ENCODE measurements around the gene FNDC11. TPM values are rescaled to one million over a fixed set of nuclear protein-coding genes. Genes with fewer than 3 reads are reported as not detected.

FNDC11 gene
- total RNA-seq, 2 experiments from 2014 or later = 0.10 TPM; not detected in 1

GRCh38 chr20:63576311-63576710 lies 22.4 kb downstream of the FNDC11 start:
- H3K27ac Mint-ChIP-seq = no peak overlapping the region
- no peak for DNase-seq
- no peak overlapping the region for H3K4me3 Mint-ChIP-seq
- intact Hi-C loops (cut with micrococcal nuclease) = no loop called here
- H3K4me1 Mint-ChIP-seq (ENCODE audit: low read depth) = peaks cover 8% of the 10 kb centered on the region
- CTCF ChIA-PET = interaction anchor here (0.6 to 1.3 kb wide), 2 partner anchors 27 to 39 kb away, joined by 3 read pairs; partner anchors contain the start of gene PTK6
- no peaks in the 10 kb centered on the region for H3K36me3 Mint-ChIP-seq (ENCODE audit: low read depth)
- no peaks in the 10 kb centered on the region for H3K9me3 Mint-ChIP-seq
- H3K27me3 Mint-ChIP-seq (ENCODE audit: low read depth) = no peaks in the 10 kb centered on the region

GRCh38 chr20:63577317-63577894 lies 23.4 kb downstream of the FNDC11 start:
- peaks cover 8% of the 10 kb centered on the region for H3K4me1 Mint-ChIP-seq (ENCODE audit: low read depth)
- no peaks in the 10 kb centered on the region for H3K36me3 Mint-ChIP-seq (ENCODE audit: low read depth)
- intact Hi-C loops (cut with micrococcal nuclease) = no loop called here
- H3K27ac Mint-ChIP-seq = no peak overlapping the region
- H3K27me3 Mint-ChIP-seq (ENCODE audit: low read depth) = no peaks in the 10 kb centered on the region
- no peaks in the 10 kb centered on the region for H3K9me3 Mint-ChIP-seq
- H3K4me3 Mint-ChIP-seq = no peak overlapping the region
- no peak for DNase-seq
- CTCF ChIA-PET = interaction anchor here (1.3 kb wide), 1 partner anchor 40 kb away, joined by 3 read pairs; the partner anchor contains the start of gene PTK6

GRCh38 chr20:63578224-63579016 lies 24.5 kb downstream of the FNDC11 start:
- H3K27me3 Mint-ChIP-seq (ENCODE audit: low read depth) = no peaks in the 10 kb centered on the region
- H3K4me3 Mint-ChIP-seq = no peak overlapping the region
- intact Hi-C loops (cut with micrococcal nuclease) = no loop called here
- CTCF ChIA-PET = no interaction called here
- H3K27ac Mint-ChIP-seq = no peak overlapping the region
- no peaks in the 10 kb centered on the region for H3K9me3 Mint-ChIP-seq
- no peak for DNase-seq
- no peaks in the 10 kb centered on the region for H3K36me3 Mint-ChIP-seq (ENCODE audit: low read depth)
- peaks cover 8% of the 10 kb centered on the region for H3K4me1 Mint-ChIP-seq (ENCODE audit: low read depth)

GRCh38 chr20:63579017-63579694 lies 25.2 kb downstream of the FNDC11 start:
- Mint-ChIP-seq H3K4me1 (ENCODE audit: low read depth) (peaks cover 5% of the 10 kb centered on the region), H3K4me3 (no peak overlapping the region), H3K27ac (no peak overlapping the region), H3K36me3 (ENCODE audit: low read depth) (no peaks in the 10 kb centered on the region), H3K9me3 (no peaks in the 10 kb centered on the region), H3K27me3 (ENCODE audit: low read depth) (no peaks in the 10 kb centered on the region)
- intact Hi-C loops (cut with micrococcal nuclease) = no loop called here
- CTCF ChIA-PET = no interaction called here
- no peak for DNase-seq

GRCh38 chr20:63580796-63581461 lies 27.0 kb downstream of the FNDC11 start:
- H3K36me3 Mint-ChIP-seq (ENCODE audit: low read depth) = no peaks in the 10 kb centered on the region
- intact Hi-C loops (cut with micrococcal nuclease) = loop anchor here (1.0 to 5.0 kb wide), 7 partner anchors 28 to 390 kb away; partner anchors contain the start of genes RTEL1 and TPD52L2
- H3K27ac Mint-ChIP-seq = no peak overlapping the region
- H3K4me3 Mint-ChIP-seq = no peak overlapping the region
- H3K4me1 Mint-ChIP-seq (ENCODE audit: low read depth) = peaks cover 5% of the 10 kb centered on the region
- CTCF ChIA-PET = interaction anchor here (0.7 kb wide), 1 partner anchor 201 kb away, joined by 6 read pairs; no protein-coding TSS in a partner anchor
- no peaks in the 10 kb centered on the region for H3K9me3 Mint-ChIP-seq
- no peaks in the 10 kb centered on the region for H3K27me3 Mint-ChIP-seq (ENCODE audit: low read depth)
- peak; percentile 88 for DNase-seq

GRCh38 chr20:63582382-63583063 lies 28.6 kb downstream of the FNDC11 start:
- H3K27me3 Mint-ChIP-seq (ENCODE audit: low read depth) = no peaks in the 10 kb centered on the region
- H3K4me3 Mint-ChIP-seq = no peak overlapping the region
- CTCF ChIA-PET = interaction anchor here (0.6 kb wide), 1 partner anchor 411 kb away, joined by 4 read pairs; no protein-coding TSS in a partner anchor
- H3K27ac Mint-ChIP-seq = no peak overlapping the region
- peaks cover 10% of the 10 kb centered on the region for H3K4me1 Mint-ChIP-seq (ENCODE audit: low read depth)
- no peaks in the 10 kb centered on the region for H3K36me3 Mint-ChIP-seq (ENCODE audit: low read depth)
- DNase-seq = no peak
- intact Hi-C loops (cut with micrococcal nuclease) = loop anchor here (5.0 kb wide), 1 partner anchor 75 kb away; the partner anchor contains the start of gene RTEL1
- no peaks in the 10 kb centered on the region for H3K9me3 Mint-ChIP-seq

GRCh38 chr20:63585616-63586565 lies 31.9 kb downstream of the FNDC11 start:
- no peak overlapping the region for H3K27ac Mint-ChIP-seq
- H3K9me3 Mint-ChIP-seq = no peaks in the 10 kb centered on the region
- peaks cover 17% of the 10 kb centered on the region for H3K4me1 Mint-ChIP-seq (ENCODE audit: low read depth)
- H3K27me3 Mint-ChIP-seq (ENCODE audit: low read depth) = no peaks in the 10 kb centered on the region
- CTCF ChIA-PET = interaction anchor here (0.5 kb wide), 1 partner anchor 306 kb away, joined by 6 read pairs; no protein-coding TSS in a partner anchor
- no peak overlapping the region for H3K4me3 Mint-ChIP-seq
- H3K36me3 Mint-ChIP-seq (ENCODE audit: low read depth) = peaks cover 7% of the 10 kb centered on the region
- intact Hi-C loops (cut with micrococcal nuclease) = no loop called here
- DNase-seq = no peak

- Mint-ChIP-seq H3K27ac (no peak overlapping the region), H3K9me3 (no peaks in the 10 kb centered on the region), H3K4me3 (no peak overlapping the region), H3K36me3 (ENCODE audit: low read depth) (peaks cover 11% of the 10 kb centered on the region), H3K27me3 (ENCODE audit: low read depth) (no peaks in the 10 kb centered on the region), H3K4me1 (ENCODE audit: low read depth) (peaks cover 16% of the 10 kb centered on the region)
- intact Hi-C loops (cut with micrococcal nuclease) = no loop called here
- DNase-seq = no peak
- CTCF ChIA-PET = interaction anchor here (0.5 kb wide), 1 partner anchor 307 kb away, joined by 6 read pairs; no protein-coding TSS in a partner anchor
Observed at GRCh38 chr20:63586797-63587196, 32.8 kb downstream of the FNDC11 start.

GRCh38 chr20:63587256-63587655 lies 33.3 kb downstream of the FNDC11 start:
- Mint-ChIP-seq H3K27ac (no peak overlapping the region), H3K9me3 (no peaks in the 10 kb centered on the region), H3K4me1 (ENCODE audit: low read depth) (peaks cover 16% of the 10 kb centered on the region), H3K27me3 (ENCODE audit: low read depth) (no peaks in the 10 kb centered on the region), H3K4me3 (no peak overlapping the region), H3K36me3 (ENCODE audit: low read depth) (peaks cover 11% of the 10 kb centered on the region)
- CTCF ChIA-PET = no interaction called here
- DNase-seq = no peak
- intact Hi-C loops (cut with micrococcal nuclease) = no loop called here

GRCh38 chr20:63587776-63588591 lies 34.0 kb downstream of the FNDC11 start:
- Mint-ChIP-seq H3K27ac (no peak overlapping the region), H3K27me3 (ENCODE audit: low read depth) (no peaks in the 10 kb centered on the region), H3K9me3 (no peaks in the 10 kb centered on the region), H3K36me3 (ENCODE audit: low read depth) (peaks cover 13% of the 10 kb centered on the region), H3K4me1 (ENCODE audit: low read depth) (peaks cover 16% of the 10 kb centered on the region), H3K4me3 (no peak overlapping the region)
- CTCF ChIA-PET = no interaction called here
- DNase-seq = no peak
- intact Hi-C loops (cut with micrococcal nuclease) = no loop called here
